Measurements from ENCODE around the gene SCNN1G.

DNA sequence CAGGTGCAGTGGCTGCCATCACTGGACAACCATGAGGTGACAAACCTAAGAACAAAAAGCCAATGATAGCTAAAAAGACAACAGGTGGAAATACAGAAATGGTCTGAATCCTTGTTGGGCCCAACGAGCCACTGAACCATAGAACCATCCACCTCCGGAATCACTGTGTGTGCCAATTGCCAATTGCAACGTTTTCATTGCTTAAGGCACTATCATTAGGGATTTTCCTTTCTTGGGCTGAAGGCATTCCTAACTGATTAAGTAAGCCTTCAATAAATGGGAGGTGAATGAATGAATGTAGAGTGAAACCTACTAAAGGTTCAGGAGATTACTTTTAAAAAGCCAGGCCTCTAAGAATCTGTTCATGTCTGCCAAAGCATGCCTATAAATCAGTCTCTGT is 36.9 kb upstream of the SCNN1G start:
- TF ChIP-seq, protein P1, sequence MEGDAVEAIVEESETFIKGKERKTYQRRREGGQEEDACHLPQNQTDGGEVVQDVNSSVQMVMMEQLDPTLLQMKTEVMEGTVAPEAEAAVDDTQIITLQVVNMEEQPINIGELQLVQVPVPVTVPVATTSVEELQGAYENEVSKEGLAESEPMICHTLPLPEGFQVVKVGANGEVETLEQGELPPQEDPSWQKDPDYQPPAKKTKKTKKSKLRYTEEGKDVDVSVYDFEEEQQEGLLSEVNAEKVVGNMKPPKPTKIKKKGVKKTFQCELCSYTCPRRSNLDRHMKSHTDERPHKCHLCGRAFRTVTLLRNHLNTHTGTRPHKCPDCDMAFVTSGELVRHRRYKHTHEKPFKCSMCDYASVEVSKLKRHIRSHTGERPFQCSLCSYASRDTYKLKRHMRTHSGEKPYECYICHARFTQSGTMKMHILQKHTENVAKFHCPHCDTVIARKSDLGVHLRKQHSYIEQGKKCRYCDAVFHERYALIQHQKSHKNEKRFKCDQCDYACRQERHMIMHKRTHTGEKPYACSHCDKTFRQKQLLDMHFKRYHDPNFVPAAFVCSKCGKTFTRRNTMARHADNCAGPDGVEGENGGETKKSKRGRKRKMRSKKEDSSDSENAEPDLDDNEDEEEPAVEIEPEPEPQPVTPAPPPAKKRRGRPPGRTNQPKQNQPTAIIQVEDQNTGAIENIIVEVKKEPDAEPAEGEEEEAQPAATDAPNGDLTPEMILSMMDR (IDR thresholded peaks at IDR 0.05), result no peak
- no peak for TF ChIP-seq EP300 (IDR thresholded peaks at IDR 0.05; ENCODE audit: low read depth)
- TF ChIP-seq POLR2AphosphoS5 (IDR thresholded peaks at IDR 0.05), result no peak
- TF ChIP-seq POLR2A (IDR thresholded peaks at IDR 0.05), result no peak

All from transverse colon (tissue), 4 donors.